Mesothelial cell of epicardium (in vitro differentiated cells): ENCODE results near the gene CDHR1. TPM values are rescaled to one million over a fixed set of nuclear protein-coding genes. Genes with fewer than 3 reads are reported as not detected.

ENCODE experiments used
- DNase-seq, 2 experiments: peaks; one replicate each; pipeline ENCODE4 v3.0.0; 2021; ENCODE audit warnings: low spot score in 2 of 2; ENCODE audit not compliant: unreplicated experiment in 2 of 2
- H3K27ac Mint-ChIP-seq: 2 replicates; pipeline ENCODE4 v1.8.0; 2021; ENCODE audit warnings: mixed read lengths
- H3K27me3 Mint-ChIP-seq: 2 replicates; pipeline ENCODE4 v1.8.0; 2021; ENCODE audit warnings: low read depth, mixed read lengths
- H3K36me3 Mint-ChIP-seq: 2 replicates; pipeline ENCODE4 v1.8.0; 2021; ENCODE audit warnings: mixed read lengths
- H3K4me1 Mint-ChIP-seq: 2 replicates; pipeline ENCODE4 v1.8.0; 2021; ENCODE audit warnings: mixed read lengths
- H3K4me3 Mint-ChIP-seq: 2 replicates; pipeline ENCODE4 v1.8.0; 2021; ENCODE audit warnings: mild to moderate bottlenecking, moderate library complexity, mixed read lengths
- H3K9me3 Mint-ChIP-seq: 2 replicates; pipeline ENCODE4 v1.8.0; 2021; ENCODE audit warnings: mixed read lengths
- total RNA-seq: library from RNA; stranded (reverse); gene quantifications from 3 replicates; pipeline ENCODE4 v1.2.1, GENCODE V29; 2021
- TF ChIP-seq, protein P1 (sequence below): fragments of 200-600 bp; sonication (generic); IDR thresholded peaks from one replicate; pipeline ENCODE4 v1.5.0; 2021; ENCODE audit warnings: antibody characterized with exemption; ENCODE audit not compliant: unreplicated experiment

CDHR1 gene
- total RNA-seq, 1 donor from 2014 or later, result 0.25 TPM

DNA sequence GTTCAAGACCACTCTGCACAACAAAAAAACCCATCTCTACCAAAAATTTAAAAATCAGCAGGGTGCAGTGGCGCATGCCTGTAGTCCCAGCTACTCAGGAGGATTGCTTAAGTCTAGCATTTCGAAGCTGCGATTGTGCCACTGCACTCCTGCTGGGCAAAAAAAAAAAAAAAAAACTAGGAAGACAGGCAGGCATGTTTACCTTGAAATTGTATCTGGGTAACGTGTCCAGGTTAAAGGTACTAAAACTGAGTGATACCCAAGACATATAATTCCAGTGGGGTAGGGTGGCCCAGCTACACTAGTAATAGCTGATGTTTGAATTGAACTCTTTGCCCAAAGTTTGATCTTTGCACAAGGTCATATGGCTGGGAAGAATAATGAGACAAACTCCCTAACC, 38.8 kb upstream of the CDHR1 start:
- H3K4me3 Mint-ChIP-seq, result no peak overlapping the region
- no peaks in the 10 kb centered on the region for H3K9me3 Mint-ChIP-seq
- no peak overlapping the region for H3K27ac Mint-ChIP-seq

GRCh38 chr10:84156009-84156408, 38.3 kb upstream of the CDHR1 start:
- no peaks in the 10 kb centered on the region for H3K9me3 Mint-ChIP-seq
- H3K36me3 Mint-ChIP-seq, result peaks cover 8% of the 10 kb centered on the region
- TF ChIP-seq, protein P1, sequence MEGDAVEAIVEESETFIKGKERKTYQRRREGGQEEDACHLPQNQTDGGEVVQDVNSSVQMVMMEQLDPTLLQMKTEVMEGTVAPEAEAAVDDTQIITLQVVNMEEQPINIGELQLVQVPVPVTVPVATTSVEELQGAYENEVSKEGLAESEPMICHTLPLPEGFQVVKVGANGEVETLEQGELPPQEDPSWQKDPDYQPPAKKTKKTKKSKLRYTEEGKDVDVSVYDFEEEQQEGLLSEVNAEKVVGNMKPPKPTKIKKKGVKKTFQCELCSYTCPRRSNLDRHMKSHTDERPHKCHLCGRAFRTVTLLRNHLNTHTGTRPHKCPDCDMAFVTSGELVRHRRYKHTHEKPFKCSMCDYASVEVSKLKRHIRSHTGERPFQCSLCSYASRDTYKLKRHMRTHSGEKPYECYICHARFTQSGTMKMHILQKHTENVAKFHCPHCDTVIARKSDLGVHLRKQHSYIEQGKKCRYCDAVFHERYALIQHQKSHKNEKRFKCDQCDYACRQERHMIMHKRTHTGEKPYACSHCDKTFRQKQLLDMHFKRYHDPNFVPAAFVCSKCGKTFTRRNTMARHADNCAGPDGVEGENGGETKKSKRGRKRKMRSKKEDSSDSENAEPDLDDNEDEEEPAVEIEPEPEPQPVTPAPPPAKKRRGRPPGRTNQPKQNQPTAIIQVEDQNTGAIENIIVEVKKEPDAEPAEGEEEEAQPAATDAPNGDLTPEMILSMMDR, result no peak

More for the DNA sequence above, 38.8 kb upstream of the CDHR1 start:
- no peak for DNase-seq
- peaks cover 23% of the 10 kb centered on the region for H3K27me3 Mint-ChIP-seq
- TF ChIP-seq, protein P1, result no peak
- H3K4me1 Mint-ChIP-seq, result peaks cover 2% of the 10 kb centered on the region
- H3K36me3 Mint-ChIP-seq, result peaks cover 8% of the 10 kb centered on the region

DNA sequence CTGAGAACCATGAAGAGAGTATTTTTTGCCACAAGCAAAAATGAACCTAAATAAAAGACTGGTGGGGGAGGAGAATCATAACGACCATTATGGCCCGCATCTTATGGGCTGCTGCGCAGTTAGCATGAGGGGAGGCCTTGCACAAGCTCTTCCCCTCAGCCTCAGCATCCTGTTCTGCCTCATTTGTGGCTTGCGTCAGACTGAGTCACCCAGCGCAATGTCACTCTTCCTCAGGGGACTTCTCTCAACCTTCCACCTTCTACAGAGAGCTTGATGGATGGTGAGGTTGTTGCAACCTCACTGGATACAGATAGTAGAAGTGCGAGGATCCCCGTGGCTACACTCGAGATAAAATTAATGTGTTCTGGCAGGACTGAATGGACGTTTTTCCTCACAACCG, 37.6 kb upstream of the CDHR1 start:
- Mint-ChIP-seq H3K27ac (no peak overlapping the region), H3K4me3 (no peak overlapping the region), H3K36me3 (peaks cover 6% of the 10 kb centered on the region), H3K27me3 (peaks cover 24% of the 10 kb centered on the region), H3K9me3 (no peaks in the 10 kb centered on the region), H3K4me1 (peaks cover 2% of the 10 kb centered on the region)
- no peak for DNase-seq
- TF ChIP-seq, protein P1, result no peak

More at GRCh38 chr10:84156009-84156408, 38.3 kb upstream of the CDHR1 start:
- H3K4me1 Mint-ChIP-seq, result peaks cover 2% of the 10 kb centered on the region
- no peak overlapping the region for H3K4me3 Mint-ChIP-seq
- DNase-seq, result no peak
- peaks cover 24% of the 10 kb centered on the region for H3K27me3 Mint-ChIP-seq
- H3K27ac Mint-ChIP-seq, result no peak overlapping the region

DNA sequence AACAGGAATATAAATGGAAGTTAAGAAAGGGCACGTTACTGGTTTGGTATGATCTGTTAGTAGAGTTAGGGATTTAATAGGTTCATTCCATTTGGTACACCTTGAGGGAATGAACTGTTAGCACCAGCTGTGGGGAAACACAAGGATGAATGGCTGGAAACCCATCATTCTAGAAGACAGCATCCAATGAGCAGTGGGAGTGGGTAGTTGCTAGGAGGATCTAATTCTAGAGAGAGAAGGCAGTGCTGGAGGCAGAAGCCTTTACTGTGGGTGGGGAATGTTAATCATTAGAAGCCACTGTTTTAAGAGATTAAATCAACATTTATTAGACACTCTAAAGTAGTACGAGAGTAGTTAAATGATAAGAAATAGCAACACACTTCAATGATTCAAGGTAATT, 36.3 kb upstream of the CDHR1 start:
- Mint-ChIP-seq H3K36me3 (peaks cover 6% of the 10 kb centered on the region), H3K27ac (no peak overlapping the region), H3K9me3 (no peaks in the 10 kb centered on the region), H3K4me3 (no peak overlapping the region), H3K27me3 (peaks cover 28% of the 10 kb centered on the region), H3K4me1 (peaks cover 2% of the 10 kb centered on the region)
- TF ChIP-seq, protein P1, result no peak
- DNase-seq, result no peak

GRCh38 chr10:84158550-84158949, 35.8 kb upstream of the CDHR1 start:
- no peak overlapping the region for H3K4me3 Mint-ChIP-seq
- TF ChIP-seq, protein P1, result no peak
- H3K36me3 Mint-ChIP-seq, result peaks cover 6% of the 10 kb centered on the region
- H3K27ac Mint-ChIP-seq, result no peak overlapping the region
- peaks cover 2% of the 10 kb centered on the region for H3K4me1 Mint-ChIP-seq
- H3K9me3 Mint-ChIP-seq, result no peaks in the 10 kb centered on the region
- H3K27me3 Mint-ChIP-seq, result peaks cover 32% of the 10 kb centered on the region
- no peak for DNase-seq
